Stimulated activated CD4-positive, alpha-beta T cell treated with anti-CD3 and anti-CD28 coated beads, Interleukin-4, amount 100 ng/mL, for 48 hours (primary cell): ENCODE data around the gene CACUL1.

Source experiments
- DNase-seq, 2 donors: peaks; one replicate each; pipeline ENCODE4 v3.0.0-alpha.2; 2020; ENCODE audit warnings: low read depth in 2 of 2

Gene CACUL1

DNA sequence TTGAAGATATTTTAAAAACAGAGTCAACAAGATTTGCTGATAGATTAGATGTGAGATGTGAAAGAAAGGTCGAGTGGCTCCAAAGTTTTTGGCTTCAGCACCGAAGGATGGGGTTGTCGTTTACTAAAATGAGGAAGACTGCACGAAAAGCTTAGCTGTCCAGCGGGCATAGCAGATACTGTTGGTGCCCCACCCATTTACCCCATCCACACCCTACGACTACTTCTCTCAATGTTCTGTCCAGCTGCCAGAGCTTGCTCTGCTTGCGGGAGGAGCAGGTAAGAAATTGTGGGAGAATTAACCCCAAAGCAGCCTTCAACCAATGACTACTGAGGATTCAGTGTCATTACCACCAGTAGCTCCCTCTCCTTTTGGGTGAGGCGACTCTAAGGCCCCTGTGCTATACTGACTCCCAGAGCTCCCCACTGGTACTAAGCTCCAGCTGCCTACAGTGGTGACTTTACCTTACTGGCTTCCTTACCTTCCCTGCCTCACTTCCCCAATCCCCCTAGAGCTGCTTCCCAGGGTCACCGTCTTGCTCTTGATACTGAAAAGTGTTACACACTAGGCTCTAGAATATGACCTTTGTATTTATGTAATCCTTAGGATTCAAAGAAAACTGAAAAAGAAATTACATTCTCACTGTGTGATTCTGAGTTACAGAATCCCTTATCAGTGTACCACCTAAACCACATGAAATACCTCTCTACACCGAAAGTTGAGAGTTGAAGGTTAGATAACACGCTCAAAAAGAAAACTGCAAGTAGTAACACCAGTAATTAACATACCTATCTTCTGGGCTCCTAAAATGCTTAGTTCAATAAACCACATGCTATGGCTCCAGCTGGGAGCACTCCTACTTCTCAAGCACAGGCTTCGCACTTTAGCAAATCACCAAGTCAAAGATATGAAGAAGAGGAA lies 22.3 kb downstream of the CACUL1 start:
- DNase-seq = no peak

DNA sequence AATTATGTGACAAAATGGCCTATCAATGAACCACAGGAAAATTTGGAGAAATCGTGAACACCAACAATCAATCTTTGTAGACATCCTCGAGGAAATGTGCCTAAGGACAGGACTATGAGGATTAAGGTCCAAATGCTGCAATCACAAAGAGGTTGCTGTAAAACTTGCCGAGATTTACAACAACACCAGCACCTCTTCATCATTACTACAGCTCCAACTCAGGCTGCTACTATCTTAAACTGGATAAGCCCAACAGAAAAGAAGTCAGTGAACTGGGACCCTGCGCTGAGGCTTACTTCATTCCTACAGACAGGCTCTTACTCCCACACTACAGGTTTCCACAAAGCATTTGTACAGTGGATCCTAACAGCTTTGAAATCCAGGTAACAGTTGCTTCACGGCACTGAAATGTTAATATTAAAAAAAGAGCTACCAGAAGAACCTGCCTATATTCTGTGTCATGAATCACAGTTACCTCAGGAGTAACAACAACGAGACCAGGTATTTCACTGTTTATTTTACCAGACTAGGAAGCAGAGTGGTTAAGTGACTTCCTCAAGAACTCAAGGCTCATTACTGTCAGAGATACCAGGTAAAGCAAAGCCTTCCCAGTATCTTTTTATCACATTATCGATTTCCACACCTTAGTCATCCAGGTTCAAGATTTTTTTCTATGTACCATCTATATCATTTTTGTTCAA lies 23.9 kb downstream of the CACUL1 start:
- DNase-seq = no peak

DNA sequence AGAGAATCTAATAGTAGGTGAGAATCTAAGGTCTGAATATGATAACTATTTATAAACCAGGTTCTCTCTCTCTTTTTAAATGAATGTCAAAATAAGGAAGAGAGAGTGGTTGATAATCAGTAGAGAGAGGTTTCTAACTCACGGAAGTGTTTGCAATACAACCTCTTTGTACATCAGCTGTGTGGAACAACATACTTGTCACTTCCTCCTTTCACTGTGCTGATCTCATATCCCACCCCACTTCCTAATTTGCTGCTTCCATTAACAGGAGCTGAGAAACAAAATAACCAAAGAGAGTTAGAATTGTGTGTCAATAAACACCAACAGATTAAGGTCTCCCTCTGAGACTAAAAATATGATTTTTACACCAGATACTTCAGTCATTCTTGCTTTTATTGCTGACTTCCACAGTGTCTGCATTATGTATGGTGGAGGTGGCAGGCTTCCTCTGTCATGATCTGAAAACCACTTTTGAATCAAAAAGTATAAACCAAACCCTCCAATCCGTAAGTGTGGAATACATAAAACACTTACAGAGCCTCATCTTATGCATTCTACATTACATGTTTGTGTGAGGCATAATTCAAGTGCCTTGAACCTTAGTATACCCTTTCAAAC lies 25.0 kb downstream of the CACUL1 start:
- no peak for DNase-seq

- DNase-seq = no peak
Observed at GRCh38 chr10:118729200-118729599, 25.6 kb downstream of the CACUL1 start.

- DNase-seq = no peak
Observed at GRCh38 chr10:118725886-118726500, 28.8 kb downstream of the CACUL1 start.

DNA sequence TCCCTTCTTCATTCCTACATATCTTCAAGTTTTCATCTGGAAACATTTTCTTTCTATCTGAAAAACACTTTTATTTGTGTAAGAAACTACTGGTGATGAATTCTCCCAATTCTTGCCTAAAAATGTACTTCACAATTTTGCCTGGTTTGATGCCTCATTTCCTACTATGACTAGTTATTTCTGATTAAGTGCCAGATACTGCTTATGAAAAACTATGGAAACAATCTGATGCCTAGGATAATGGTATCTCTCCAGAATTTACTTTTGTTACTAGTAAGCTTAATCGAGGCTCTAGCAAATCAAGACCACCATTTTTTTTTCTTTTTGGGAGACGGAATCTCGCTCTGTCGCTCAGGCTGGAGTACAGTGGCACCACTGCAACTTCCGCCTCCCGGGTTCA lies 31.3 kb downstream of the CACUL1 start:
- no peak for DNase-seq

DNA sequence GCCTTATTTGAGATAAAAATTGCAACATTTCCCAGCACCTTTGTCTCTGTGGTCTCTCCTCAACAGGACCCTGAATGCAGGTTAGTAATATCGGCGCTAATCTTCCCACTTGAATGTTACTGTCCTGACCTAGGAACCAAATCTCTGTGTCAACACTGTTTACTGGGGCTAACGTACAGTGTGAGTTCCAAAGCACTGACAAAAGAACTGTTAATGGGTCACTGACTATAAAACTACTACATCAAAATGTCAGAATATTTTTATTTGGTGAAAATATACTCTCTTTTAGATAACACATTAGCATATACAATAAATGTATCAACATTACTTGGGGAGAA lies 33.3 kb downstream of the CACUL1 start:
- DNase-seq = no peak

- peak; percentile 37 to 44 for DNase-seq
Observed at GRCh38 chr10:118720685-118721538, 33.9 kb downstream of the CACUL1 start.

- no peak for DNase-seq
Observed at GRCh38 chr10:118714366-118714765, 40.4 kb downstream of the CACUL1 start.

DNA sequence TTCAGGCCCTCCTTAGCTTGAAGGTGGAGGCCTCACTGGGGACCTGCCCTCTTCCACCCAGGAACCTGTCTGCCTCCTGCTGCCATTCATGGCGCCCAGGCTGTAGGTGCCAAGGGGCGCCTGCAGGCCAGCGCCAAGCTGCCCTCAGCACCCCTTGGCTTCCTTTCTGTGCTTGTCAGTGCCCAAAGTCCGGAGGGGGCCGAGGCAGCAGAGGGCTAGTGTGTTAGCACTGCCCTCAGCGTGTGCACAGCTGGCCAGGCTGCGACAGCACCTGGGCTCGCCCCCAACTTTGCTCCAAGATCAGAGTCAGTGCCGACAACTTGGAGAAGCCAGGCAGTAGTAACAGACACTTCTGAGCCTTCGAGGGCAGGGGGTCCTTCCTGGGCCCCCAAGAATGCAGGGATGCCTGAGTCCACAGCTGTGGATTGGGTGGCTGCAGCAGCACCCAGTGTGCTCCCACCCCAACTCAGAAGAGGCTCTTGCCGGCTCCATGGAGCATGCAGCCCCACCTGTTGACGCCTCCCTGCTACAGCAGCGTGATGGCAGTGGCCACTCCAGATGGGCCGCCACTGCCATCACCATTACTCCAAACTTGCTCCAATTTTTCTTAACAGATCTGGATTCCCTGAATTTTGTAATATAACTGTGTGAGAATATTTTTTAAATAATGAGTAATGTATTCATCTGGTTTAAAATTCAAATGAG lies 41.7 kb downstream of the CACUL1 start:
- DNase-seq = no peak

DNA sequence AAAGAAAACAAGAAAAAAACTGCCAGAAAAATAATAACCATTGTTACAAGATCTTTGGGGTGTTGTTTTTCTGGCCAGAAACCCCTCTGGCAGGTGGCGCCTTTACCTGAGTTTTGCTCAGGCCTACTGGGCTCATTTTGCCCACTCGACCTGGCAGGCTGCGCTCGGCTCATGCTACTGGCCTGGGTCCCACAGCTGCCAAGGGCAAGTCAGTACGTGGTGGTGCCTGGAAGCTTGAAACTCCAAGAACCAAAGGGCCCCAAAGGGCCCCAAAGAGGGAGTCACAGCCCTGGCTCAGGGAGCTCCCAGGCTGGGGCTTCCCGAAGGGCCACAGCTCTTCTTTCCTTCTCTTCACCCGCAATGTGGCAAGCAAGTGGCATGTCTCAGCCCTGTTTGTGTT lies 42.7 kb downstream of the CACUL1 start:
- no peak for DNase-seq

DNA sequence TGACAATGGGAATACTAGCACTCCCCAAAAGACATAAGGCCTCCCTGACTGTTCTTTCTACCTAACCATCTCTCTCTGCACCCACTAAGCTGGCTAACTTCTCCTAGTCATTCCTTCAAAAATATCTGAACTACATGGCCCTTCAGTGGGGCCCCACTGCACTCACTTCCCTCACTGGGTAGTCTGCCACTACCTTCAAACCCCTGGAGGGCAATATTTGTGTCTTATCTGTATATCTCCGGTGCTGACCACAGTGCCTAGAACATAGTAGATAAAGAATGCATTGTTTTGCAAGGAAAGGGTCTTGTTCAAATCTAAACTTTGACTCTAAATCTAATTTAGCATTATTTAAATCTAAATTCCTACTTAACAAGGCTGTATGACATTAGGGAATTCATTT lies 44.3 kb downstream of the CACUL1 start:
- no peak for DNase-seq

GRCh38 chr10:118708571-118708970 lies 46.2 kb downstream of the CACUL1 start:
- DNase-seq = no peak

DNA sequence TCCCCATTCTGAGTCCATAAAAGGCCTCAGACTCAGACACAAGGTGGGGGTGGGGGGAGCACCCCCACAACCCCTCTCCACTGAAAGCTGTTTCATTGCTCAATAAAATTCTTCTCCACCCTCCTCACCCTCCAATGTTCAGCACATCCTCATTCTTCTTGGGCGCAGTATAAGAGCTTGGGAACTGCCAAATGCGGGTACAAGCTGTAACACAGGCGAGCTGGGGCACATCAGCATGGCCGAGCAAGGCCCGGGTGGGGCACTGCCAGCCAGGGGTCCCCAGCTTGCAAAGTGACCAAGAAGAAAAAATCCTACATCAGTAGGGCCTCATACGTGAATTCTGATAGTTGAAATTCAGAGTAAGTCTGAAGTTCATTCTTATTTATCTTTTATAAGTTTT lies 50.1 kb downstream of the CACUL1 start:
- no peak for DNase-seq

GRCh38 chr10:118701529-118702323 lies 53.0 kb downstream of the CACUL1 start:
- DNase-seq = no peak

- DNase-seq = peak; percentile 53 to 74
Observed at GRCh38 chr10:118698421-118698820, 56.3 kb downstream of the CACUL1 start.

- DNase-seq = no peak
Observed at GRCh38 chr10:118694848-118695247, 59.9 kb downstream of the CACUL1 start.

GRCh38 chr10:118692872-118693271 lies 61.9 kb downstream of the CACUL1 start:
- DNase-seq = no peak

DNA sequence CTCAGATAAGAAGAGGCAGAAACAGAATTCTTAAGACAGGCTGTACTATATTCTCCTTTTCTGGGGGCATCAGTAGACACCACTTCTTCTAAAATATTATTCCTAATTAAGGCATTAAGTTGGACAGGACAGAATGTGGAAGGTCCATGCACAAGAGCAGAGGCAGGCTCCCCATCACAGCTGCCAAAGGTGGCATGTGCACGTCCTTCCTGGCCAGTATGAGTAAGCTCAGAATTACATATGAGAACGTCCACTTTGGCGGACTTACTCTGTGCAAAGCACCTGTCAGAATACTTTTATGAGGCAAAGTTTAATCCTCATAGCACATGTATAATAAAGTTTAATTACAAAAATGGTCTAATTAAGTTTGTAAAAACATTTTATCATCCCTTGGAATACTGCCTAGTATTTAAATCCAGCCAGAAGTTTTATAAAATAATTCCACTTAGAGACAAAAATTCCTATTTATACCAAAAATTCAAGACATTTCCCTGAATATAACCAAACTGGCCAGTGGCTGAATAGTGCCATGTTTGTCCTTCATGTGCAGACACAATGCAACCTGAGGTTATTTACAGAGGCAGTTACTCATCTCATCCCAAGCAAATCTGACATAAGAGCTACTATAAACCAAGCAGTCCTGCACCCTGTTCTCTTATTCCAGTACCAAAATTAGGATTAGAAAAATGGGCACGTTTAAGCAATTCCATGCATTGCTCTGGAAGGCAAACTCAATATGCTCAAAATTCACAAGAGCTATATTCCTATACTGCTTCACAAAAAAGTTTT lies 65.5 kb downstream of the CACUL1 start:
- DNase-seq = no peak
